ENCODE measurements around the gene PLCB3.

The PLCB3 gene

GRCh38 chr11:64268025-64268892 is 16.9 kb downstream of the PLCB3 start:
- peak; percentile 27 for DNase-seq

- DNase-seq: no peak
Measured at GRCh38 chr11:64268893-64269539, 17.7 kb downstream of the PLCB3 start.

- peak; percentile 99 for DNase-seq
Measured at GRCh38 chr11:64269540-64270220, 18.4 kb downstream of the PLCB3 start.

- DNase-seq: no peak
Measured at GRCh38 chr11:64275031-64275800, 23.9 kb downstream of the PLCB3 start.

- DNase-seq: no peak
Measured at GRCh38 chr11:64275841-64276240, 24.5 kb downstream of the PLCB3 start.

- no peak for DNase-seq
Measured at GRCh38 chr11:64276653-64277431, 25.5 kb downstream of the PLCB3 start.

- DNase-seq: no peak
Measured at GRCh38 chr11:64278576-64279190, 27.4 kb downstream of the PLCB3 start.

GRCh38 chr11:64281957-64282770 is 30.8 kb downstream of the PLCB3 start:
- DNase-seq: no peak

- DNase-seq: no peak
Measured at GRCh38 chr11:64283092-64283491, 31.8 kb downstream of the PLCB3 start.

GRCh38 chr11:64284048-64284961 is 33.0 kb downstream of the PLCB3 start, which contains the start of gene BAD:
Gene BAD, minus strand, starts transcription at chr11:64284665. Its CDS starts 297 bp downstream, at chr11:64284368.
- DNase-seq: peak; percentile 89

- DNase-seq: no peak
Measured at GRCh38 chr11:64284962-64285884, 33.9 kb downstream of the PLCB3 start, which contains the start of gene GPR137. Gene GPR137, plus strand, starts transcription at chr11:64285848. Its CDS starts 677 bp downstream, at chr11:64286525.

GRCh38 chr11:64285885-64286800 is 34.8 kb downstream of the PLCB3 start:
- peak; percentile 17 for DNase-seq

- DNase-seq: no peak
Measured at GRCh38 chr11:64286801-64287159, 35.5 kb downstream of the PLCB3 start.

GRCh38 chr11:64287676-64288352 is 36.5 kb downstream of the PLCB3 start:
- DNase-seq: no peak

GRCh38 chr11:64288353-64288750 is 37.0 kb downstream of the PLCB3 start:
- DNase-seq: no peak

- DNase-seq: no peak
Measured at GRCh38 chr11:64289002-64289564, 37.8 kb downstream of the PLCB3 start.
